Natural killer cell treated with Interleukin-12 subunit alpha and Interleukin-12 subunit beta and Interleukin-15 and Interleukin-18, amount 100 ng/mL, for 72 hours (primary cell): ENCODE data around the gene RP2. TPM values are rescaled to one million over a fixed set of nuclear protein-coding genes. Genes with fewer than 3 reads are reported as not detected.
A peak's percentile ranks its signal among the peaks of the same experiment; 100 is the strongest.

ENCODE experiments used
- ATAC-seq, 2 donors: fragments of 150-1000 bp; cut with Tn5 transposase in 1 of 2; sonication (Bioruptor Pico), chemical (Tn5 transposase) in 1 of 2; 2 replicates each; pipeline ENCODE4 v1.10.0; 2021
- DNase-seq: peaks from one replicate; pipeline ENCODE4 v3.0.0; 2022; ENCODE audit warnings: low spot score
- H3K27ac Mint-ChIP-seq, 2 donors: 1 replicate in 1 of 2; 2 replicates in 1 of 2; pipeline ENCODE4 v1.8.0; 2022; ENCODE audit warnings: mixed read lengths in 2 of 2, mild to moderate bottlenecking in 1 of 2, moderate library complexity in 1 of 2
- H3K27me3 Mint-ChIP-seq, 2 donors: 1 replicate in 1 of 2; 2 replicates in 1 of 2; pipeline ENCODE4 v1.8.0; 2022; ENCODE audit warnings: mixed read lengths in 2 of 2
- H3K36me3 Mint-ChIP-seq: one replicate; pipeline ENCODE4 v1.8.0; 2022; ENCODE audit warnings: mixed read lengths
- H3K4me1 Mint-ChIP-seq, 2 donors: 1 replicate in 1 of 2; 2 replicates in 1 of 2; pipeline ENCODE4 v1.8.0; 2022; ENCODE audit warnings: low read depth in 2 of 2, mixed read lengths in 2 of 2, mild to moderate bottlenecking in 1 of 2
- H3K4me3 Mint-ChIP-seq: one replicate; pipeline ENCODE4 v1.8.0; 2022; ENCODE audit warnings: mixed read lengths
- H3K9me3 Mint-ChIP-seq: 2 replicates; pipeline ENCODE4 v1.8.0; 2022; ENCODE audit warnings: mixed read lengths
- total RNA-seq, 2 donors: library from RNA; stranded (reverse); gene quantifications; one replicate each; pipeline ENCODE4 v1.2.3, GENCODE V29; 2022

RP2 gene
- total RNA-seq, 2 donors from 2014 or later, result 5.0 to 10.7 TPM

DNA sequence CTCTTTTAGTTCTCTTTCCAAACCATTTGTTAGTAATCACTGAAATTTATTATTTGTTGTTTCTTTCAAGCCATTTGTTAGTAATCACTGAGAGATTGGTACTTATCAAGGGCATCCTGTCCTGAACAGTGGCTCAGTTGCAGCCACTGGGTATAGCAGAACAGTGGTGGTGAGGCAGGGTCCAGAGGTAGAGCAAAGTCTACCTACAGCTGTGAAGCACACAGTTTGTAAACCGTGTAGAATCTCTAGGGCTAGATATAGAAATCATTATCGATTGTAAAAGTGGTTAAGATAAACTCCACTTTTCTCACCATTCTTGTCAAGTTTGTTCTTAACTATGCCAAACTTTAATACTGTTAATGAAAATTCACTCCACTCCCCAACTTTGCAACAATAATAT, 79.4 kb downstream of the RP2 start:
- Mint-ChIP-seq H3K27ac (no peak overlapping the region), H3K27me3 (peaks cover 23 to 43% of the 10 kb centered on the region in 2 donors), H3K4me3 (no peak overlapping the region), H3K9me3 (peaks cover 5% of the 10 kb centered on the region), H3K36me3 (no peaks in the 10 kb centered on the region), H3K4me1 (peaks cover 6 to 8% of the 10 kb centered on the region in 2 donors)
- ATAC-seq, result no peak
- no peak for DNase-seq

DNA sequence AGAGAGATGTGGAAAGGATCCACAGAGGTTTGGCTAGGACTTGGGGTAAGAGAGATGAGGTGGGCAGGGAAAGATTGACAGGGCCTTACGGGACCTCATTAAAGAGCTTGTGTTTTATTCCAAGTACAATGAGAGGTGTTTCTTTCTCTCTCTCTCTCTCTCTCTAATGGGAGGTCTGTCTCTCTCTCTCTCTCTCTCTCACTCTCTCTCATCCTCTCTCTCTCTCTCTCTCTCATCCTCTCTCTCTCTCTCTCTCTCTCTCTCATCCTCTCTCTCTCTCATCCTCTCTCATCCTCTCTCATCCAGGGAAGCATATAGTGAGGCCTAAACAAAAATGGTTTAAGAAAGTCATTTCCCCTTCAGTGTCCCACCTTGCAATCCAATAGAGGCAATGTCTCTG, 80.8 kb downstream of the RP2 start:
- no peak overlapping the region for H3K4me3 Mint-ChIP-seq
- DNase-seq (no peak), ATAC-seq (no peak)
- H3K27me3 Mint-ChIP-seq, result peaks cover 31 to 49% of the 10 kb centered on the region in 2 donors
- H3K36me3 Mint-ChIP-seq, result no peaks in the 10 kb centered on the region
- H3K4me1 Mint-ChIP-seq, result peaks cover 6 to 8% of the 10 kb centered on the region in 2 donors
- H3K9me3 Mint-ChIP-seq, result peaks cover 5% of the 10 kb centered on the region
- H3K27ac Mint-ChIP-seq, result no peak overlapping the region

- Mint-ChIP-seq H3K4me1 (peaks cover 6% of the 10 kb centered on the region in 2 donors), H3K36me3 (no peaks in the 10 kb centered on the region), H3K27ac (no peak overlapping the region), H3K9me3 (peaks cover 5% of the 10 kb centered on the region), H3K4me3 (no peak overlapping the region), H3K27me3 (peaks cover 33 to 48% of the 10 kb centered on the region in 2 donors)
- ATAC-seq (no peak), DNase-seq (no peak)
These were observed 81.6 kb downstream of the RP2 start for GRCh38 chrX:46918434-46918833.

- no peak overlapping the region for H3K27ac Mint-ChIP-seq
- no peaks in the 10 kb centered on the region for H3K36me3 Mint-ChIP-seq
- H3K27me3 Mint-ChIP-seq, result peaks cover 23 to 35% of the 10 kb centered on the region in 2 donors
- peaks cover 5% of the 10 kb centered on the region for H3K9me3 Mint-ChIP-seq
- ATAC-seq, result no peak
- DNase-seq, result no peak
- no peaks in the 10 kb centered on the region for H3K4me1 Mint-ChIP-seq
- H3K4me3 Mint-ChIP-seq, result no peak overlapping the region
These were observed 83.4 kb downstream of the RP2 start for GRCh38 chrX:46920235-46920634.

GRCh38 chrX:46922611-46923010, 85.8 kb downstream of the RP2 start:
- no peaks in the 10 kb centered on the region for H3K36me3 Mint-ChIP-seq
- H3K9me3 Mint-ChIP-seq, result peaks cover 5% of the 10 kb centered on the region
- no peaks in the 10 kb centered on the region for H3K4me1 Mint-ChIP-seq
- DNase-seq (no peak), ATAC-seq (no peak)
- no peak overlapping the region for H3K4me3 Mint-ChIP-seq
- no peak overlapping the region for H3K27ac Mint-ChIP-seq
- H3K27me3 Mint-ChIP-seq, result peaks cover 10 to 29% of the 10 kb centered on the region in 2 donors

GRCh38 chrX:46927718-46928117, 90.9 kb downstream of the RP2 start:
- Mint-ChIP-seq H3K36me3 (no peaks in the 10 kb centered on the region), H3K4me3 (no peak overlapping the region), H3K4me1 (no peaks in the 10 kb centered on the region), H3K9me3 (no peaks in the 10 kb centered on the region), H3K27me3 (peaks cover 19 to 20% of the 10 kb centered on the region in 2 donors), H3K27ac (no peak overlapping the region)
- DNase-seq (no peak), ATAC-seq (no peak)

DNA sequence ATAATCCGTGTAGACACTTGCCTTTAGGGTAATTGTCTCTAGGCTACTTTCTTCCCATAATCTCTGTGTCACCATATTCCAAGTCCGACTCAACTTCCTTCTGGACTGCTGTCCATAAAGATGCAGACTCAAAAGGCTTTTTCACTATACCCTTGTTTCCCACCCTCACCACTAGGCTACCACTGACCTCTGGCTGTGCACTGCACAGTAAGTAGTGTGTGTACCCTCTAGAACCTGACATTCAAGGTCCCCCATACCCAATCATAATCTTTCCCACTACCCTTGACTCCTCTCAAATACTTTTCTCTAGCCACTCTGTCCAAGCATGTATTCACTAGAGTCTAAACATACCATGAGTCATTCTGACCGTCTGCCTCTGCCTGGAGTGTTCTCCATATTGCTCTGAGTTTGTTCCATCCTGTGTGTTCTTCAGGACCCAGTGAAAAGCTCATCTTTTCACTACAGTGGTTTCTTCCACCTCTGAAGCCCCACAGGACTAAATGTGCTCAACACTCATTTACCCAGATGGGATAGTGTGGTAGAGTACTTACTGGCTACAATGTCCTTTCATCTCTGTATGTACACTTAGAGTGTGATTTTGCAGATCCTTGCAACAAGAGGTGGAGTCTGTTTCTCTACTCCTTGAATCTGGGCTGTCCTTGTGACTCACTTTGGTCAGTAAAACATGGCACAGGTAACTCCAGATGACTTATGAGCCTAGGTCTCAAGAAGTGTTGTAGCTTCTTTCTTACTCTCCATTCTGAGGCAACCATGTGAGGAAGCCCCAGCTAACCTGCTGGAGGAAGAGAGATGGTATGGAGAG, 92.8 kb downstream of the RP2 start:
- Mint-ChIP-seq H3K36me3 (no peaks in the 10 kb centered on the region), H3K27ac (no peak overlapping the region), H3K4me1 (no peaks in the 10 kb centered on the region), H3K27me3 (peaks cover 19 to 21% of the 10 kb centered on the region in 2 donors), H3K4me3 (no peak overlapping the region), H3K9me3 (no peaks in the 10 kb centered on the region)
- DNase-seq (no peak), ATAC-seq (peak in 1 of 2 donors; percentile 32)

Other genes starting within 250 kb of the RP2 start
- 1 to 10 TPM; 1.6 to 3.7 TPM for gene SLC9A7, start 77.9 kb upstream of the RP2 start, total RNA-seq
- 1 to 10 TPM in 1 of 2 donors, under 1 TPM in 1; 0.43 to 1.1 TPM for gene JADE3, start 75.4 kb downstream of the RP2 start, total RNA-seq
- gene RGN, start 241.4 kb downstream of the RP2 start, total RNA-seq, result not detected